Fibroblast of pulmonary artery (primary cell): ENCODE data around the gene ZCCHC7.

Experiments used
- DNase-seq: peaks from one replicate; pipeline ENCODE4 v3.0.0-alpha.2; 2010; ENCODE audit warnings: low read depth
- H3K4me3 ChIP-seq: replicated peaks from 2 replicates; pipeline ENCODE4 v1.5.1; 2011; ENCODE audit warnings: low read depth, mild to moderate bottlenecking, control low read depth, low read length, moderate library complexity
- TF ChIP-seq, protein P1 (sequence below): IDR thresholded peaks from 2 replicates; pipeline ENCODE4 v1.5.1; 2011; ENCODE audit warnings: mild to moderate bottlenecking, control low read depth, low read length, inconsistent platforms; ENCODE audit errors: missing control alignments

Gene ZCCHC7

GRCh38 chr9:37127018-37127417 lies 6.6 kb downstream of the ZCCHC7 start:
- no peak for DNase-seq
- no peak overlapping the region for H3K4me3 ChIP-seq
- TF ChIP-seq, protein P1, sequence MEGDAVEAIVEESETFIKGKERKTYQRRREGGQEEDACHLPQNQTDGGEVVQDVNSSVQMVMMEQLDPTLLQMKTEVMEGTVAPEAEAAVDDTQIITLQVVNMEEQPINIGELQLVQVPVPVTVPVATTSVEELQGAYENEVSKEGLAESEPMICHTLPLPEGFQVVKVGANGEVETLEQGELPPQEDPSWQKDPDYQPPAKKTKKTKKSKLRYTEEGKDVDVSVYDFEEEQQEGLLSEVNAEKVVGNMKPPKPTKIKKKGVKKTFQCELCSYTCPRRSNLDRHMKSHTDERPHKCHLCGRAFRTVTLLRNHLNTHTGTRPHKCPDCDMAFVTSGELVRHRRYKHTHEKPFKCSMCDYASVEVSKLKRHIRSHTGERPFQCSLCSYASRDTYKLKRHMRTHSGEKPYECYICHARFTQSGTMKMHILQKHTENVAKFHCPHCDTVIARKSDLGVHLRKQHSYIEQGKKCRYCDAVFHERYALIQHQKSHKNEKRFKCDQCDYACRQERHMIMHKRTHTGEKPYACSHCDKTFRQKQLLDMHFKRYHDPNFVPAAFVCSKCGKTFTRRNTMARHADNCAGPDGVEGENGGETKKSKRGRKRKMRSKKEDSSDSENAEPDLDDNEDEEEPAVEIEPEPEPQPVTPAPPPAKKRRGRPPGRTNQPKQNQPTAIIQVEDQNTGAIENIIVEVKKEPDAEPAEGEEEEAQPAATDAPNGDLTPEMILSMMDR, result no peak

DNA sequence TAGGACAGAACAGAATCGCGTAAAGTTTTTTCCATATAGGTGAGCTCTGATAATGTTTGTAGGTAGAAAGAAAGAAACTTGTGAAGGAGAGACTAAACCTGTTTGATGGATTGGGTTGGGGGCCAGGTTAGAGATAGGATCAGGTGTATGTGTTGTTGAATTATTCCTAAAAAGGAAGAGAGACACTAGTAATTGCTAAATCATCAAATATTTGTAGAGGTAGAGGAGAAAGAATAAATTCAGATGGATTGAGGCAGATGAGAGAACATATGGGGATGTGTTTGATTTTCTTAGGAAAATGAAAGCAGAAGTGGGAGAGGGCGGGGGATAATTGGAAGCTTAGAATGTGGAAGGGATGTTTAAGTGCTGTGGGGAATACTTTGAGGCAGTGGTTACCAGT lies 7.7 kb downstream of the ZCCHC7 start:
- TF ChIP-seq, protein P1, result no peak

DNA sequence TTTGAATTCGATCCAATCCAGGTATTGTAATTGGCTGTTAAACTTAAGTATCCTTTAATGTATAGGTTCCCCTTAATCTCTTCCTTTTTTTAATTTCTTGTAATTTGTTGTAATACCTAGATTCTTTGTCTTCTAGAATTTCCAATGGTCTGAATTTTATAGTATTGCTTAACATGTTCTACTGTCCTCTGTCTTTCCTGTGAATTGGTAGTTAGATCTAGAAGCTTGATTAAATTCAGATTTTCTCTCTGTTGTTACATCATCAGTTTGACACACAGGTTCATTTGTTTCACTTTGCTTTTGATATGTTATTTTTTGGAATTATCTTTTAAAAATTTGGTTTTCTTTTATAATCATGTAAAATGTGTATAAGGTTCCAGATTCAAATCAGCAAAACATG lies 13.8 kb downstream of the ZCCHC7 start:
- H3K4me3 ChIP-seq, result no peak overlapping the region
- no peak for DNase-seq
- TF ChIP-seq, protein P1, result no peak

More for the DNA sequence above, 7.7 kb downstream of the ZCCHC7 start:
- H3K4me3 ChIP-seq, result no peak overlapping the region
- no peak for DNase-seq

DNA sequence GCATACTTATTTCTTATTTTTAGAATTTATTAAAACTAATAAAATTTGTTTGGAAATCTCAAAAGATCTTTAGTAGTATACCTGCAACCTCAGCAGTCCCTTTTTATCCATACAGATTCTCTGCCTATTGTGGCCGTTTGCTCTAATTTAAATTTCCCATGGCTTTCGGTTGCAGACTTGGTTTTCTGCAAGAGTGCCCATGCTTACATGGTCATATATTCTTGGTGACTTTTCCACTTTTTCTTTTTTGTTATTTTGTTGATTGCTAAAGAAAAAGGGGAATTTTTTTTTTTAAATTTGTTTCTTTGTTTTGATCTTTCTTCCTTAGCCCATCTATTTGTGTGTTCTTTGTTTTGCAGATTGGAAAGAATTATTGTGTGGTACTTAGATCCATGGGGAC lies 20.6 kb downstream of the ZCCHC7 start:
- no peak for DNase-seq
- no peak overlapping the region for H3K4me3 ChIP-seq
- TF ChIP-seq, protein P1, result no peak

DNA sequence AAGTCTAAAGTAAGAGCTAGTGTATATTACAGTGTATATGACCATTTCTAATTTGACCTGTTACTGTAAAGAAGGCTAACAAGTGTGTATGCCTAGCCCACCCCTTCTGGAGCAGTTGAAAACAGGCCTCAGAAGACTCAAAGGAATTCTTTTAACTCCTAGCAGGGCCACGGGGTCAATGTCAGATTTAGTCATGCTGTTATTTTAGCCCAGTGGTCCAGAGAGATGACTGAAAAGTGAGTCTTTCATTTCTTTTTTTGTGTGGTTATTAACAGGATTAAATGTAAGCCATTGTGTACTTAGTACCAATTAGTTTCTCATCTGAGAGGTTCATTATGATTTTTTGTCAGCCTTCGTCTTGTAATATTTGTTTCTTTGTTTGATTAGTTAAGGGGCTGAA lies 24.4 kb downstream of the ZCCHC7 start:
- no peak overlapping the region for H3K4me3 ChIP-seq
- no peak for DNase-seq
- TF ChIP-seq, protein P1, result no peak

DNA sequence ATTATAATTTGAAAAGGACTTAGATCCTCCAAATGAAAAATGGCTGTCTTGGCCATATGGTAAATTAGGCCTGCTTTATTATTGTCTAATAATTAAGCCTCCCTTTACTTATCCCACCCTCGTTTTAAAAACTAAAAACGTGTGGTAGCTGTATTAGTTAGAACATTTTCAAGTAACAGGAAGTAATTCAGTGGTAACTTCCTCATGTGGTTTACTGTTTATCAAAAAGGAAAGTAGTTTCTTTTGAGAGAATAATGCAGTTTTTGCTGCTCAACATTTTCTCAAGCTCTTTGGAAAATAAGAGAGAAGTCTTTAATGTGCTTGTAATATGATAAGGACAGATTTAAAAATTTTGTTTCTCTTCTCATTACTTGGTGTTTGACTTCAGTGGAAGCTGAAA lies 26.0 kb downstream of the ZCCHC7 start:
- TF ChIP-seq, protein P1, result no peak
- no peak for DNase-seq

GRCh38 chr9:37148181-37148580 lies 27.8 kb downstream of the ZCCHC7 start:
- TF ChIP-seq, protein P1, result no peak
- no peak overlapping the region for H3K4me3 ChIP-seq
- no peak for DNase-seq

More for the DNA sequence above, 26.0 kb downstream of the ZCCHC7 start:
- no peak overlapping the region for H3K4me3 ChIP-seq
